HEK293T (cell line): ENCODE measurements around the gene SUN2.

Experiments
- CTCF ChIA-PET: fragments of 350-600 bp; formaldehyde crosslinking; extraction: SDS; loops from one replicate; lab custom pipeline; 2021; ENCODE audit warnings: antibody characterized with exemption, inconsistent platforms; lab: Yijun Ruan, JAX
- POLR2A ChIA-PET: fragments of 350-600 bp; formaldehyde crosslinking; extraction: SDS; loops from one replicate; lab custom pipeline; 2020; ENCODE audit warnings: antibody characterized with exemption, inconsistent platforms; lab: Yijun Ruan, JAX
- DNase-seq: peaks from one replicate; pipeline ENCODE4 v3.0.0; 2012; ENCODE audit warnings: mixed read lengths; ENCODE audit errors: extremely low spot score
- ARNT ChIP-seq: fragments of 450-650 bp; IDR thresholded peaks from 2 replicates; pipeline ENCODE4 v1.6.1; 2017; ENCODE audit warnings: mild to moderate bottlenecking
- BHLHE40 ChIP-seq: fragments of 450-650 bp; IDR thresholded peaks from 2 replicates; pipeline ENCODE4 v1.6.1; 2016; ENCODE audit warnings: mild to moderate bottlenecking, moderate library complexity, borderline replicate concordance
- CTBP1 ChIP-seq: fragments of 450-650 bp; IDR thresholded peaks from 2 replicates; pipeline ENCODE4 v1.6.1; 2016; ENCODE audit warnings: borderline replicate concordance
- ELF4 ChIP-seq: fragments of 450-650 bp; IDR thresholded peaks from 2 replicates; pipeline ENCODE4 v1.6.1; 2017; ENCODE audit warnings: antibody characterized with exemption
- FOXA1 ChIP-seq: fragments of 450-650 bp; IDR thresholded peaks from 2 replicates; pipeline ENCODE4 v1.6.1; 2016; ENCODE audit warnings: mild to moderate bottlenecking
- FOXK2 ChIP-seq: fragments of 450-650 bp; IDR thresholded peaks from 2 replicates; pipeline ENCODE4 v1.6.1; 2016; ENCODE audit warnings: mild to moderate bottlenecking
- FOXM1 ChIP-seq: fragments of 450-650 bp; IDR thresholded peaks from 2 replicates; pipeline ENCODE4 v1.6.1; 2017; ENCODE audit warnings: mild to moderate bottlenecking, borderline replicate concordance
- HDGF ChIP-seq: fragments of 450-650 bp; IDR thresholded peaks from 2 replicates; pipeline ENCODE4 v1.6.1; 2017; ENCODE audit warnings: antibody characterized with exemption, borderline replicate concordance
- L3MBTL2 ChIP-seq: fragments of 450-650 bp; conservative IDR thresholded peaks from 2 replicates; pipeline ENCODE4 v1.6.1; 2016; ENCODE audit warnings: mild to moderate bottlenecking
- LEF1 ChIP-seq: fragments of 450-650 bp; IDR thresholded peaks from 2 replicates; pipeline ENCODE4 v1.6.1; 2017; ENCODE audit warnings: mild to moderate bottlenecking, borderline replicate concordance
- NFRKB ChIP-seq: fragments of 450-650 bp; IDR thresholded peaks from 2 replicates; pipeline ENCODE4 v1.6.1; 2016; ENCODE audit warnings: mild to moderate bottlenecking, moderate library complexity
- PKNOX1 ChIP-seq: fragments of 450-650 bp; IDR thresholded peaks from 2 replicates; pipeline ENCODE4 v1.6.1; 2016
- SP1 ChIP-seq: fragments of 450-650 bp; IDR thresholded peaks from 2 replicates; pipeline ENCODE4 v1.6.1; 2017
- SUZ12 ChIP-seq: fragments of 450-650 bp; IDR thresholded peaks from 2 replicates; pipeline ENCODE4 v1.6.1; 2016; ENCODE audit warnings: mild to moderate bottlenecking
- TARDBP ChIP-seq: fragments of 450-650 bp; IDR thresholded peaks from 2 replicates; pipeline ENCODE4 v1.6.1; 2016
- ZNF384 ChIP-seq: fragments of 450-650 bp; IDR thresholded peaks from 2 replicates; pipeline ENCODE4 v1.6.1; 2016

The SUN2 gene

GRCh38 chr22:38795569-38795968, 39.8 kb upstream of the SUN2 start:
- CTCF ChIA-PET, result no interaction called here
- POLR2A ChIA-PET, result no interaction called here
- no peak for DNase-seq
- TF ChIP-seq NFRKB (no peak), CTBP1 (no peak), L3MBTL2 (no peak), SUZ12 (no peak), FOXA1 (no peak), FOXK2 (no peak), ARNT (no peak), SP1 (no peak), ELF4 (no peak), PKNOX1 (no peak), LEF1 (no peak), ZNF384 (no peak), FOXM1 (no peak)

DNA sequence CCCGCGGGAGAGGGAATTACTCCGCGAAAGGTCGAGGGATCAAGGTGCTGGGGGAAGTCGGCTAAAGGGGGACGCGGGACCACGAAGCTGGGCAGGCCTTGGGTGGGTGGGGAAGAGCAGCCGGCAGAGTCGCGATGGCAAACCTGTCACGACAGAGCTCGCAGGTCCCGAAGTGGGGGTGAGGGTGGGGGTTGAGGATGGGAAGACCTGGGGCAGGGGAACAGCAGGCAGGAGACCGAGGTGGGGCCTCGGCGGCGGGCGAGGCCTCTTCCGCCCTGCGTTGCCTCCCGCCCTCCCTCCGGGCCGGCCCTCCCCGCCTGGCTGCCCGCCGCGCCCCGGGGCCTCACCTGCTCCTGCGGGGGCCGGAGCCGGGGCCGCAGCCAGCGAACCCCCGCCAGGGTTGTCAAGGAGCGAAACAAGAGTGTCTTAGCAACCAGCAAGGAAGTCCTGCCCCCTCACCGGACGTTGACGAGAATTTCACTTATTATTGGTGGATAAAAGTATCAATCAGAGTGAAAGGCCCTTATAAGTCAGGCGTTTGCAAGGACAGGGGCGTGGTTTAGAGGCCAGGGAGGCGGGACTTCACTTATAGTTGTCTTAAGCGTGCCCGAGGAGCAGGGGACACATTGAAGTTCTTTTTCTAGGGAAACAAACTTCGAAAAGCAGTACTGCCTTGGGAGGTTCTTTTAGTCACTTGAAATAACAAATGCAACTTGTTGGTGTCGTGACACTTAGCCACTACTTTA, 38.1 kb upstream of the SUN2 start, which contains the start of gene DNAL4:
Gene DNAL4, minus strand, starts transcription at position 423 of the 746 bp plus-strand sequence. CDS start 11,412 bp downstream, outside the sequence.
- POLR2A ChIA-PET, result interaction anchor here (1.0 to 3.2 kb wide), 2 partner anchors 25 to 112 kb away, joined by 3 to 9 read pairs; partner anchors contain the start of gene TOMM22
- peak; percentile 99 for DNase-seq
- no peak for TF ChIP-seq CTBP1
- peak; percentile 80 for TF ChIP-seq L3MBTL2
- TF ChIP-seq ELF4, result no peak
- peak; percentile 99 for TF ChIP-seq PKNOX1
- TF ChIP-seq BHLHE40, result no peak
- no peak for TF ChIP-seq FOXA1
- TF ChIP-seq FOXM1, result 0 out of 2 replicates have a peak, but pooled peaks have one; percentile 72
- CTCF ChIA-PET, result interaction anchor here (1.7 kb wide), 1 partner anchor 25 kb away, joined by 4 read pairs; no protein-coding TSS in a partner anchor

GRCh38 chr22:38793317-38793716, 37.5 kb upstream of the SUN2 start:
- ChIA-PET POLR2A (interaction anchor here (3.2 kb wide), 1 partner anchor 24 kb away, joined by 9 read pairs; no protein-coding TSS in a partner anchor), CTCF (no interaction called here)
- TF ChIP-seq NFRKB, result no peak
- no peak for TF ChIP-seq ARNT
- no peak for TF ChIP-seq ZNF384
- no peak for TF ChIP-seq L3MBTL2
- no peak for TF ChIP-seq FOXM1
- no peak for TF ChIP-seq TARDBP
- TF ChIP-seq SP1, result no peak
- no peak for DNase-seq

DNA sequence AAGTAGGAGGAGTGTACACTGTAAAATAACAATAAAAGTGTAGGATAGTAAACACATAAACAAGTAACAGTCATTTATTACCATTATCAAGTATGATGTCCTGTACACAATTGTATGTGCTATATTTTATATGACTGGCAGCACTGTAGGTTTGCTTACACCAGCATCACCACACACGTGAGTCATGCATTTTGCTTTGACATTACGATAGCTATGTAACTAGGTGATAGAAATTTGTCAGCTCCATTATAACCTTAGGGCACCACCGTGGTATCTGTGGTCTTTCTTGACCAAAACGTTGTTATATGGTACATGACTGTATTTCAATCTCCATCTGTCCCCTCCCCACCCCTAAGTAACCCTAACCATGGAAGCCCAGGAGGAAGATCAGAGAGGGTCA, 37.0 kb upstream of the SUN2 start:
- TF ChIP-seq FOXA1, result no peak
- no peak for TF ChIP-seq ARNT
- no peak for TF ChIP-seq CTBP1
- 0 out of 2 replicates have a peak, but pooled peaks have one; percentile 5 for TF ChIP-seq PKNOX1
- TF ChIP-seq SUZ12, result no peak
- no peak for TF ChIP-seq TARDBP
- no peak for TF ChIP-seq NFRKB
- ChIA-PET POLR2A (interaction anchor here (3.2 kb wide), 1 partner anchor 24 kb away, joined by 9 read pairs; no protein-coding TSS in a partner anchor), CTCF (no interaction called here)
- no peak for DNase-seq

DNA sequence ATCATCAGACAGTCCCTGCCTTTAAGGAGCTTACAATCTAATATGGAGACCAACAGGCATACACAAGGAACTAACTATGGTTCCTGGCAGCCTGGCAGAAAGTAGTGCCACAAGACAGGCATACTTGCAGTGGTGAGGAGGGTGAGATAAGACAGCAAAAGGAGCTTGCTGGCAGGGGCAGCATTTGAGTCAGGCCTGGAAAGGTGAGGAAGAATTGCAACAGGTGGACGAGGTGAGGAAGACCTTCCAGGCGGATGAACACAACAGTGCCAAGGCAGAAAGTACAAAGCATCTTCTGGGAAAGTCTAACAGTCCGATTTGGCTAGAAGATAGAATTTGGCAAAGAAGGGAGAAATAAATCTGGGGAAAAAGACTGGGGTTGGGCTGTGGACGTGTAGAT, 33.8 kb upstream of the SUN2 start:
- ChIA-PET CTCF (interaction anchor here (1.3 kb wide), 1 partner anchor 20 kb away, joined by 4 read pairs; no protein-coding TSS in a partner anchor), POLR2A (no interaction called here)
- TF ChIP-seq BHLHE40 (no peak), LEF1 (no peak), CTBP1 (no peak), PKNOX1 (no peak), L3MBTL2 (no peak), SP1 (no peak), FOXK2 (no peak)
- DNase-seq, result no peak

DNA sequence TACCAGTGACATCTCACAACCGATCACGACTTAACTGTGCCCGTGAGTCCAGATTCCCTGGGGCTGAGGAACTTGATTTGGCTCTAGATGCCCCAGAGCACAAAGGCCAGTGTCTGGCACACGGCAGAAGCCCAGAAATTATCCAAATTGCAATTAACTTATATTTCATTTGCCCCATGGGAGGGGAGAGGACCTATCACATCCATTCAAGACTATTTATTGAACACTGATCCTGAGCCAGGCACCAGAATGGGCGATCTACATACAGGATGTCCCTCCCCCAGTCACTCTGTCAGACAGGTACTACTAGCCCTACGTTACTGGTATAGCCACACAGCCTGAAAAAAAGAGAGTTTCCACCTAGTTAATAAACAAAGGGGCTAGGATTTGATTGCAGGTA, 33.0 kb upstream of the SUN2 start:
- CTCF ChIA-PET, result no interaction called here
- TF ChIP-seq FOXK2, result no peak
- no peak for TF ChIP-seq ARNT
- TF ChIP-seq ZNF384, result no peak
- TF ChIP-seq FOXM1, result no peak
- TF ChIP-seq FOXA1, result no peak
- TF ChIP-seq SUZ12, result no peak
- no peak for TF ChIP-seq HDGF
- no peak for TF ChIP-seq NFRKB
- TF ChIP-seq LEF1, result no peak
- TF ChIP-seq L3MBTL2, result no peak
- no peak for TF ChIP-seq ELF4
- no peak for TF ChIP-seq TARDBP
- TF ChIP-seq SP1, result no peak
- no peak for TF ChIP-seq BHLHE40
- no peak for TF ChIP-seq PKNOX1

More for the DNA sequence above, 33.0 kb upstream of the SUN2 start:
- POLR2A ChIA-PET, result no interaction called here
- no peak for DNase-seq
